HG02840 (cell line): ENCODE measurements around the gene MX2.
"Not testable (repeated sequence)": the region's sequence is repeated elsewhere in the genome, so short reads cannot be mapped to it uniquely, and the experiment has no call there.

Experiments
- ATAC-seq: cut with Tn5 transposase; IDR thresholded peaks from one replicate; pipeline ENCODE4 v1.9.1; 2021; ENCODE audit warnings: mild to moderate bottlenecking, moderate library complexity, moderate number of reproducible peaks; ENCODE audit not compliant: unreplicated experiment, low FRiP score

Gene MX2

GRCh38 chr21:41337515-41337914 lies 24.3 kb upstream of the MX2 start:
- ATAC-seq: no peak

GRCh38 chr21:41338455-41338854 lies 23.4 kb upstream of the MX2 start:
- no peak for ATAC-seq

- ATAC-seq: no peak
Observed at GRCh38 chr21:41342035-41342434, 19.8 kb upstream of the MX2 start.

- no peak for ATAC-seq
Observed at GRCh38 chr21:41344146-41344545, 17.7 kb upstream of the MX2 start.

- ATAC-seq: no peak
Observed at GRCh38 chr21:41345356-41345755, 16.5 kb upstream of the MX2 start.

- ATAC-seq: no peak
Observed at GRCh38 chr21:41345934-41346685, 15.7 kb upstream of the MX2 start.

GRCh38 chr21:41346758-41347157 lies 15.1 kb upstream of the MX2 start:
- no peak for ATAC-seq

GRCh38 chr21:41348434-41348833 lies 13.4 kb upstream of the MX2 start:
- ATAC-seq: no peak

GRCh38 chr21:41349126-41349525 lies 12.7 kb upstream of the MX2 start:
- no peak for ATAC-seq

- ATAC-seq: no peak
Observed at GRCh38 chr21:41349619-41350390, 12.0 kb upstream of the MX2 start.

GRCh38 chr21:41350436-41351155 lies 11.2 kb upstream of the MX2 start:
- ATAC-seq: no peak

GRCh38 chr21:41357546-41357945 lies 4.3 kb upstream of the MX2 start:
- ATAC-seq: no peak

GRCh38 chr21:41358193-41359166 lies 3.3 kb upstream of the MX2 start:
- no peak for ATAC-seq

GRCh38 chr21:41359286-41359685 lies 2.5 kb upstream of the MX2 start:
- ATAC-seq: no peak

- ATAC-seq: not testable (repeated sequence)
Observed at GRCh38 chr21:41359754-41360071, 2.1 kb upstream of the MX2 start.

GRCh38 chr21:41360072-41360821 lies 1.6 kb upstream of the MX2 start:
- no peak for ATAC-seq

- ATAC-seq: no peak
Observed at GRCh38 chr21:41361053-41361785, 608 bp upstream of the MX2 start.

GRCh38 chr21:41362605-41363369 lies 960 bp downstream of the MX2 start:
- no peak for ATAC-seq
